ENCODE measurements around the gene LTK.

LTK gene

GRCh38 chr15:41499109-41499851 lies 14.3 kb downstream of the LTK start:
- H3K4me3 ChIP-seq (ENCODE audit: low read depth, low read length) = no peak overlapping the region

DNA sequence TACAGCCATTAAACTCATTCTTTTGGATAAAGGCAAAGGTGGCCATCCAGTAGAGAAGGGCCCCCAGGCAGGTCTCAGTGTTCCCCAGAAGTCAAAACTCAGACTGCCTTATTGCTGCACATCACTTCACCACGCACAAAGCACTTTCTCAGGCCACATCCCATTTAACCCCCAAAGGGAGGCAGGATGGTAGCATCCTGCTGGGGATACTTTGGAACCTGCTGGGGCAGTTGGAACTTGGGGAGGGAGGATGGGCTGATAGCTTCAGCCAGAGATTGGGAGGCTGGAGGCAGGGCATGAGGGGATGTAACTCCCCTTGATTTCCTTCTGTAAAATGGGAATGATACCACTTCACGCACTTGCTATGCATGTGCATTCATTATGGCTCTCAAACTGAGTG lies 15.0 kb downstream of the LTK start:
- no peak overlapping the region for H3K4me3 ChIP-seq (ENCODE audit: low read depth, low read length)

GRCh38 chr15:41495736-41496599 lies 17.7 kb downstream of the LTK start:
- peak overlapping the region; percentile 13 for H3K4me3 ChIP-seq (ENCODE audit: low read depth, low read length)

- H3K4me3 ChIP-seq (ENCODE audit: low read depth, low read length) = peak overlapping the region; percentile 13
These were observed 18.5 kb downstream of the LTK start for GRCh38 chr15:41494922-41495735.

DNA sequence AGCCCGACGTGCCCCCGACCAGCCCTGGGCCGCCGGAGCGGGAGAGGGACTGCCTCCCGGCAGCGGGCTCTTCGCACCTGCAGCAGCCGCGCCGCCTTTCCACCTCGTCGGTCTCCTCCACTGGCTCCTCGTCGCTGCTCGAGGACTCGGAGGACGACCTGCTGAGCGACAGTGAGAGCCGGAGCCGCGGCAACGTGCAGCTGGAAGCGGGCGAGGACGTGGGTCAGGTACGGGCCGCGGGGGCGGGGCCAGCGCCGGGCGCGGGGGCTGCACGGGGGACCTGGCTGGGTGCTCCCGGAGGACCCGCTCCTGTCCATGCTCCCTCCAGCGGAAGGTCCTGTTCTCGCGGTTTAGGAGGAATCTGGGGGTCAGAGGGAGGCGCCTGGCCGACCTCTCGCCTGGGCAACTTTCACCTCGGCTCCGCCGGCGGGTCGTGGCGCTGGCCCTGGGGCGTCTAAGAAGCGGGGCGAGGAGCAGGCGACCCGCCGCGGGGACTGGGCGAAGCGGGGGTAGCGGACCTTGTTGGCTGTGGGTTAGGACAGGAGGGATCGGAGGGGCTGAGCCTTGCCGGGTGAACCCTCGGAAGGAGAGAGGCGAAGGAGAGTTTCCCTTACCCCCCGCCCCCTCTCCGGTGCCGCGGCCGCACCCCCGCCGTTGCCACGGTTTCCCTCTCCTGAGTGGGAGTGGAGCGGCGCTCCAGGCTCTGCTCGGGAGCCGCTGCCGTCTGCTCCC lies 19.3 kb downstream of the LTK start:
- peak overlapping the region; percentile 17 for H3K4me3 ChIP-seq (ENCODE audit: low read depth, low read length)

GRCh38 chr15:41493902-41494189 lies 19.8 kb downstream of the LTK start:
- no peak overlapping the region for H3K4me3 ChIP-seq (ENCODE audit: low read depth, low read length)

DNA sequence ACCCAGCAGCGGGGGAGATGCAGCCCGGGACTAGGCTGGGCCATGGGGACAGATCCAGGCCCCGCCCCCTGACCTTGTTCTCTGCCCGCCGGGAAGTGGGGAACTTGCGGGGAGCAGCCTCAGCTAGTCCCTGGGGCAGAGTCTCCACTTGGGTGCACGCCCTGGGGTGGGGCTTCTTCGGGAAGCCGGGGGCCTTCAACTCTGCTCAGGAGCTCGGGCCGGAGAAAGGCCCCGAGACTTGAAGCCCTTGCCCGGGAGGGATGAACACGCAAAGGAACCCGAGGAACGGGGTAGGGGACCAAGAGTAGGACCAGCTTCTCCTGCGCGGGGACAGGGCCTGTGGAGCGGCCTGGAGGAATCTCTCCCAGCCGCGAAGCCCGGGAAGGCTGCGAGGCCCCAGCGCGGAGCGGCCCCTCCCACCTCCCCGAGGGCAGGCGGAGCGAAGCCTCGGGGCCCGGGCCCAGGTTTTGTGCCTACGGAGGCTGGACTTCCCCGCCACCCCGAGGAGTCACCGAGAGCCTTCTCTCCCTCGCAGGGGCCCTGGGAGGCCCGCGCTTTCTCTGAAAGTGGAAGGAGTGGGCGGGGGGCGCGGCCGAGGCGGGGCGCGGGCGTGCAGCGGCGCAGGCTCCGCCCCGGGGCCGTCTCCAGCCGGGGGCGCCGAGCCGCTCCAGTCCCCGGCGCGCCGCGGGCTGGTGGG lies 20.3 kb downstream of the LTK start, which contains the start of gene ITPKA:
TSS of gene ITPKA (plus strand) at position 670 of the 697 bp plus-strand sequence. CDS start 54 bp downstream, outside the sequence.
- peak within 1 kb of the TSS; percentile 35 for H3K4me3 ChIP-seq (ENCODE audit: low read depth, low read length)

DNA sequence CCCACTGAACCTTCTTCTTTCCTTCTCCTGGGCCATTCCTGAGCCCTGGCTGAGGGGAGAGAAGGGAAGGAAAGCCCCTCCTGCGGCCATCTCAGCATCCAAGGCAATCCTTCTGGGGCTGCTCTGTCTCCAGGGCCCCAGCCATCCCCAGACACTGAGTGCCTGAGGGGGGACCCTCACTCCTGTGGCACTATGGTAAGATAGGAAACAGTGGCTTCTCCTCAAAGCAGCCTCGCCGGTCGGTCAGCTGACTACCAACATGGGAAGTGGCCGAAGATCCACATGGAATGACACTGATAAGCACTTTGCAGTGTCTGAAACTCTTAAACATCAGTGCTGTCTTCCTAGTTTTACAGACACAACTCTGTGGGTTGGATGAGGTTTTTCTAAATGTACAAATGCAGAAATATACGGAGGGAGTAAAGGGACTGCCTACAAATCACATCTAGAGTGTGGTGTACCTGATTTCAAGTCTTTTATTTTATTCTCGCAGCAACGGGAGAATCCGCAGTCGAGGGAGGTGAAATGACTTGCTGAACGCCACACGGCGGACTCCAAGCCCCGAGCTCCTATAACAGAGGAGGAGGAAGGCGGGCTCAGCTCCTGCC lies 20.9 kb downstream of the LTK start:
- H3K4me3 ChIP-seq (ENCODE audit: low read depth, low read length) = peak overlapping the region; percentile 35

DNA sequence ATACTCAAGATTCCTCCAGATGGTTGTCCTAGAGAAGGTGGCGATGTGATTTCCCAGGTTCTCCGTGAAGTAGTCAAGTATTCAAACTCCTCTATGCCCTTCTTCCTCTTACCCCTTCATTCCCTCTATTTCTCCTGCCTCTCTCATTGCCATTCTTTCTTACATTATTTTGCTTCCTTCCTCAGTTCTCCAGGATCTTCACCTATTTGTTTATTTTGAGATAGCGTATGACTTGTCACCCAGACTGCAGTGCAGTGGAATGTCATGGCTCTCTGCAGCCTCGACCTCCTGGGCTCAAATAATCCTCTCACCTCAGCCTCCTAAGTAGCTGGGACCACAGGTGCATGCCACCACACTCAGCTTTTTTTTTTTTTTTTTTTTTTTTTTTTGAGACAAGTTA lies 21.7 kb downstream of the LTK start:
- no peak overlapping the region for H3K4me3 ChIP-seq (ENCODE audit: low read depth, low read length)

GRCh38 chr15:41490355-41490754 lies 23.3 kb downstream of the LTK start:
- no peak overlapping the region for H3K4me3 ChIP-seq (ENCODE audit: low read depth, low read length)

DNA sequence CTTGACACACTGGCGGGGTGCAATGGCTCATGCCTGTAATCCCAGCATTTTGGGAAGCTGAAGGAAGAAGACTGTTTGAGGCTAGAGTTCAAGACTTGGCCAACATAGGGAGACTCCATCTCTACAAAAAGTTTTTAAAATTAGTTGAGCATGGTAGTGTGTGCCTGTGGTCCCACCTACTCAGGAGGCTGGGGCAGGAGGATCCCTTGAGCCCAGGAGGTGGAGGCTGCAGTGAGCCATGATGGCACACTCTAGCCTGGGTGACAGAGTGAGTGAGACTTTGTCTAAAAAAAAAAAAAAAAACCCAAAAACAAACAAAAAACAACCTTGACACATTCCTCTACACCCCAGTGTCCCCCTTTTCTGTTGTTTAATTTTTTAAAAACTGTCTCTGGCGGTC lies 24.0 kb downstream of the LTK start:
- no peak overlapping the region for H3K4me3 ChIP-seq (ENCODE audit: low read depth, low read length)

DNA sequence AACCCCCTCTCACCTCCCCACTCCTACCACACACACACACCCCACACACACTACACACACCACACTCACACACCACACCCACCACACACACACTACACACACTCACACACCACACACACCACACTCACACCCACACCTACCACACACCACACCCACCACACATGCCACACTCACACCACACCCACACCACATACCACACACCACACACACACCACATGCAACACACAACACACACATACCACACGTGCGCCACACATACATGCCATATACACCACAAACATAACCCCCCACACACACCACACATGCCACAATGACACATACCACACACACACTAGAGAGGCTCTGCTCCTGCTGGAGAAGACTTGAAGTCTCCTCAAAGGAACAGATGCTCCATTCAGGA lies 25.8 kb downstream of the LTK start:
- H3K4me3 ChIP-seq (ENCODE audit: low read depth, low read length) = no peak overlapping the region

GRCh38 chr15:41487381-41487780 lies 26.2 kb downstream of the LTK start:
- H3K4me3 ChIP-seq (ENCODE audit: low read depth, low read length) = no peak overlapping the region

- no peak overlapping the region for H3K4me3 ChIP-seq (ENCODE audit: low read depth, low read length)
These were observed 27.3 kb downstream of the LTK start for GRCh38 chr15:41486286-41486685.

DNA sequence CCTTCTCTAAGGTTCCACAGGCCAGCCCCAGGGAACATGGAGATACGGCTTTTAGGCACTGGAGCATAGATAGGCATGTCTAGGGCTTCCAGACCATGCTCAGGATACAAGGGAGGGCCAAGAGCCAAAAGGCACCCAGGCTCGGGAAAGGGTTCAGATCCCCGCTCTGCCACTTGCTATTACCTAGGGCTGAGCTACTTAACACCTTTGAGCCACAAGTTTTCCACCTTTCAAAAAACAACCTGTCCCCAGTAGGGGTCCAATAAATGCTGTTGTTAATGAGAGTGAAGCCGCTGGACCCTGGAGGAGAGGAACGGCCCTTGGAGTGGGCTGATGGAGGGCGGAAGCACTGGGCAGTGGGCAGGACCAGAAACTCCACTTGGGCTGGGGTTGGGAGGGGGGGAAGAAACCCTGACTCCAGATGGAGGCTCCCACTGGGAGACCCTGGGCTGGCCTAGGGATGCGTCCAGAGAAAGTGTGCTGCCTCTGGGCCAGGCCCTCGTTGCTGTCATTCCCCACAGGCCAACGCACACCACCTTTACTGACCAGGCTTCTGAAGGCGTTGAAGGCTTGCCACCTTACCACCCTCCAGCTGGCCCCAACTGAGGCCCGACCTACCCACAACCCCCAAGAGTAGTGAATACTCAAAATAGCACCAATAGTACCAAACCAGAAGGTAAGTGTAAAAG lies 28.5 kb downstream of the LTK start:
- H3K4me3 ChIP-seq (ENCODE audit: low read depth, low read length) = no peak overlapping the region

GRCh38 chr15:41483519-41483918 lies 30.1 kb downstream of the LTK start:
- no peak overlapping the region for H3K4me3 ChIP-seq (ENCODE audit: low read depth, low read length)

GRCh38 chr15:41483115-41483514 lies 30.5 kb downstream of the LTK start:
- H3K4me3 ChIP-seq (ENCODE audit: low read depth, low read length) = no peak overlapping the region

GRCh38 chr15:41482110-41482877 lies 31.3 kb downstream of the LTK start:
- no peak overlapping the region for H3K4me3 ChIP-seq (ENCODE audit: low read depth, low read length)

Data from iPS-11a (cell line).